ENCODE data around the gene SLC5A11. TPM values are rescaled to one million over a fixed set of nuclear protein-coding genes. Genes with fewer than 3 reads are reported as not detected.
"Not testable (repeated sequence)": the region's sequence is repeated elsewhere in the genome, so short reads cannot be mapped to it uniquely, and the experiment has no call there.

Gene SLC5A11
- total and polyA plus RNA-seq, 3 donors from 2014 or later: 0.39 to 1.3 (median 0.78) TPM

DNA sequence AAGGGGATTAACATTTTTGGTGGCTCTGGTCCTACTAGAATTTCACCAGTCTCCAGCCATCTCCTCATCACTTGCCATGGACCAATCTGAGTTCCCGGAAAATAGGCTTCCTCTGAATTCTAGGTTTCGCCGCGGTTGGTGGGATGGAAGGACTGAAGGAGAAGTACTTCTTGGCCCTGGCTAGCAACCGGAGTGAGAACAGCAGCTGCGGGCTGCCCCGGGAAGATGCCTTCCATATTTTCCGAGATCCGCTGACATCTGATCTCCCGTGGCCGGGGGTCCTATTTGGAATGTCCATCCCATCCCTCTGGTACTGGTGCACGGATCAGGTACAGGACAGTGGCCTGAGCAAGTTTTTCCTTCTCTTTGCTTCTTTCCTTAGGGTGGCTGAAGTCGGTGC is 45.0 kb downstream of the SLC5A11 start:
- Histone ChIP-seq H3K36me3 (ENCODE audit: low read depth, missing control alignments) (no peaks in the 10 kb centered on the region), H3K27ac (no peak overlapping the region), H3K9me3 (no peaks in the 10 kb centered on the region), H3K4me1 (no peaks in the 10 kb centered on the region), H3K27me3 (no peaks in the 10 kb centered on the region), H3K4me3 (no peak overlapping the region)
- no peak for DNase-seq
- intact Hi-C loops (cut with DNase I; ENCODE audit: low total_unique reads): no loop called here
- 79 to 87% methylated on average over 12 to 13 of the region's 13 CpGs for WGBS, 2 donors
- TF ChIP-seq POLR2A (IDR thresholded peaks at IDR 0.05): no peak
- TF ChIP-seq, protein P1, sequence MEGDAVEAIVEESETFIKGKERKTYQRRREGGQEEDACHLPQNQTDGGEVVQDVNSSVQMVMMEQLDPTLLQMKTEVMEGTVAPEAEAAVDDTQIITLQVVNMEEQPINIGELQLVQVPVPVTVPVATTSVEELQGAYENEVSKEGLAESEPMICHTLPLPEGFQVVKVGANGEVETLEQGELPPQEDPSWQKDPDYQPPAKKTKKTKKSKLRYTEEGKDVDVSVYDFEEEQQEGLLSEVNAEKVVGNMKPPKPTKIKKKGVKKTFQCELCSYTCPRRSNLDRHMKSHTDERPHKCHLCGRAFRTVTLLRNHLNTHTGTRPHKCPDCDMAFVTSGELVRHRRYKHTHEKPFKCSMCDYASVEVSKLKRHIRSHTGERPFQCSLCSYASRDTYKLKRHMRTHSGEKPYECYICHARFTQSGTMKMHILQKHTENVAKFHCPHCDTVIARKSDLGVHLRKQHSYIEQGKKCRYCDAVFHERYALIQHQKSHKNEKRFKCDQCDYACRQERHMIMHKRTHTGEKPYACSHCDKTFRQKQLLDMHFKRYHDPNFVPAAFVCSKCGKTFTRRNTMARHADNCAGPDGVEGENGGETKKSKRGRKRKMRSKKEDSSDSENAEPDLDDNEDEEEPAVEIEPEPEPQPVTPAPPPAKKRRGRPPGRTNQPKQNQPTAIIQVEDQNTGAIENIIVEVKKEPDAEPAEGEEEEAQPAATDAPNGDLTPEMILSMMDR (IDR thresholded peaks at IDR 0.05): no peak

DNA sequence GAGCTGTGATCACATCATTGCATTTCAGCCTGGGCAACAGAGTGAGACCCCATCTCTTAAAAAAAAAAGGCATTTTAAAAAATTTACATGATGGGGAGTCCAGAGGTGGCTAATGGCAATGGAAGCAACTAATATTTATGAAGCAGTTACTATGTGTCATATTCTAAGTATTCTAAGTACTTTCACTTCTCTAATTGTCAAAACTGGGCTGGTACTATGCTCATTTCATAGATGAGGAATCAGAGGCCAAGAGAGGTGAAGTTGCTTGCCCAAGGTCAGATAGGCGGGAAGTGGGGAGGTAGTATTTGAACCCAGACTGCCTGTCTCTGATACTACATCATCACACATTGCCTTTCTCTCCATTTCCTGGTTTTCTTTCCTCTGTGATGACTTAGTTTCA is 50.7 kb downstream of the SLC5A11 start:
- intact Hi-C loops (cut with DNase I; ENCODE audit: low total_unique reads): no loop called here
- H3K4me3 ChIP-seq: no peak overlapping the region
- no peaks in the 10 kb centered on the region for H3K36me3 ChIP-seq (ENCODE audit: low read depth, missing control alignments)
- no peak overlapping the region for H3K27ac ChIP-seq
- no peak for DNase-seq
- no peak for TF ChIP-seq POLR2A (IDR thresholded peaks at IDR 0.05)
- TF ChIP-seq, protein P1 (IDR thresholded peaks at IDR 0.05): no peak
- no peaks in the 10 kb centered on the region for H3K9me3 ChIP-seq
- H3K4me1 ChIP-seq: no peaks in the 10 kb centered on the region
- WGBS, 2 donors: 81 to 96% methylated on average over 1 of the region's 1 CpG
- H3K27me3 ChIP-seq: no peaks in the 10 kb centered on the region

DNA sequence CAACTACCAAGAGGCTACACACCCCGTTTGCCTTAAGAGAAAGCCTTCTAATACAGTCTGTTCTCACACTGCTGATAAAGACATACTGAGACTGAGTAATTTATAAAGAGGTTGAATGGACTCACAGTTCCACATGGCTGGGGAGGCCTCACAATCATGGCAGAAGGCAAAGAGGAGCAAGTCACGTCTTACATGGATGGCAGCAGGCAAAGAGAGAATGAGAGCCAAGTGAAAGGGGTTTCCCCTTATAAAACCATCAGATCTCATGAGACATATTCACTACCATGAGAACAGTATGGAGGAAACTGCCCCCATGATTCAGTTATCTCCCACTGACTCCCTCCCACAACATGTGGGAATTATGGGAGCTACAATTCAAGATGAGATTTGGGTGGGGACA is 51.8 kb downstream of the SLC5A11 start:
- H3K9me3 ChIP-seq; H3K4me3 ChIP-seq; intact Hi-C loops (cut with DNase I; ENCODE audit: low total_unique reads); H3K4me1 ChIP-seq; H3K36me3 ChIP-seq (ENCODE audit: low read depth, missing control alignments); H3K27me3 ChIP-seq; DNase-seq; H3K27ac ChIP-seq: not testable (repeated sequence)
- WGBS, 2 donors: 76 to 87% methylated on average over 2 of the region's 2 CpGs

DNA sequence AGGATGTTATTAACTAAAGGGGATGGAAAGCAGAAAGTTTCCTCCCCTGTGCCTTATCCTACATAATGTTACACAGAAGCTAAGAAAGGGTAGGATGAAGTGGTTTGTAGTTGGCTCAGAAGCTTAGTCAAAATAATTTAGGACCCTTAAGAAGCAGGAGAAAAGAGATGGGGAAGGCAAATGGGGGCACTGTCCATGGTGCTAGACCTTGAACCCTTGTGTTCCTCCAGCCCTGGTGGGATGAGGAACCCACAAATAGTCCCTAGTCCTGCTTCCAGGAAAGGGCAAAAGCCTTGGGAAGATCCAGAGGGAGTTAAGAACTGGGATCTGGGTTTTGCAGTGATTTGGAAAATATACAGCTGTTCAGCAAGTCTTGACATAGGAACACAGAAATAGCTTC is 54.5 kb downstream of the SLC5A11 start:
- H3K4me1 ChIP-seq: no peaks in the 10 kb centered on the region
- DNase-seq: no peak
- H3K27ac ChIP-seq: no peak overlapping the region
- no peaks in the 10 kb centered on the region for H3K9me3 ChIP-seq
- intact Hi-C loops (cut with DNase I; ENCODE audit: low total_unique reads): no loop called here
- H3K36me3 ChIP-seq (ENCODE audit: low read depth, missing control alignments): no peaks in the 10 kb centered on the region
- no peak overlapping the region for H3K4me3 ChIP-seq
- no peaks in the 10 kb centered on the region for H3K27me3 ChIP-seq
- TF ChIP-seq, protein P1 (IDR thresholded peaks at IDR 0.05): no peak
- TF ChIP-seq POLR2A (IDR thresholded peaks at IDR 0.05): no peak

DNA sequence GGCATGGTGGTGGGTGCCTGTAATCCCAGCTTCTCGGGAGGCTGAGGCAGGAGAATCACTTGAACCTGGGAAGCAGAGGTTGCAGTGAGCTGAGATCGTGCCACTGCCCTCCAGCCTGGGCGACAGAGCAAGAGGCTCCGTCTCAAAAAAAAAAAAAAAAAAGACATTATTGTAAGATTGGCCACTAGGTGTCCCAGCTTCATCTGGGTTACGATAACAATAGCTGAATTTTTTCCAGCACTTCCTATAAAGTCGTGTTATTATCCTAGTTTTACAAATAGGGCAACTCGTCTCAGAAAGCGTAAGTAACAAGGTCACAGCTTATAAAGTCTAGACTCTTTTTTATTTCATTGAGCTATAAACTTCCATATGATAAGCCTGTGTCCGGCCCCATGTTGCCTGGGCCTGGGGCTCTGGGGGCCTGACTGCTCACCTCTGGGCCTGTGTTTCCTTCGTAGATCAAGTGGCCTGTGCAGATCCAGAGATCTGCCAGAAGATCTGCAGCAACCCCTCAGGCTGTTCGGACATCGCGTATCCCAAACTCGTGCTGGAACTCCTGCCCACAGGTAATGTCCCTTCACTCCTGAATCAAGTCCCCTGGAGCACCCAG is 60.5 kb downstream of the SLC5A11 start:
- Histone ChIP-seq H3K9me3 (no peaks in the 10 kb centered on the region), H3K36me3 (ENCODE audit: low read depth, missing control alignments) (no peaks in the 10 kb centered on the region), H3K27ac (no peak overlapping the region), H3K27me3 (no peaks in the 10 kb centered on the region), H3K4me1 (no peaks in the 10 kb centered on the region), H3K4me3 (no peak overlapping the region)
- no peak for DNase-seq
- intact Hi-C loops (cut with DNase I; ENCODE audit: low total_unique reads): no loop called here
- TF ChIP-seq, protein P1 (IDR thresholded peaks at IDR 0.05): peak; percentile 9 to 49 (median 29)
- TF ChIP-seq POLR2A (IDR thresholded peaks at IDR 0.05): no peak
- 54 to 60% methylated on average over 14 of the region's 14 CpGs for WGBS, 2 donors

Data from testis (tissue), 3 donors.